ENCODE results near the gene ADGRB2.

DNA sequence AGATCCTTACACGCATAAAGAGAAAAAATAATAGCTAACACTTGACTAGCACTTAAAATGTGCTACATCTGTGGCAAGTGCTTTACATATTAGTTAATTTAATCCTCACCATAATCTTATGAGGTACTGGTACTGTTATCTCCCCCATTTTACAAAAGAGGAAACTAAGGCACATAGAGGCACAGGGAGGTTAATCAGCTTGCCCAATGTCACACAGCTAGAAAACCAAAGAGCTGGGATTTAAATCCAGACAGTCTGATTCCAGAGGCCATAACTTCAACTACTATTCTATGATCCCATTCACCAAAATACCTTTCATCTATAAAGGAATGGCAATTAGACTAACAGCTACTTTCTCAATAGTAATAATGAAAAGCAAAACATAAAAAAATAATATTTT, 40.0 kb upstream of the ADGRB2 start:
- TF ChIP-seq POLR2A (IDR thresholded peaks at IDR 0.05; ENCODE audit: low read depth, low read length) = no peak
- TF ChIP-seq TAF1 (IDR thresholded peaks at IDR 0.05; ENCODE audit: borderline replicate concordance, low read depth, low read length) = no peak

Measured in GM12892 (cell line).